ENCODE results near the gene CDH12. TPM values are rescaled to one million over a fixed set of nuclear protein-coding genes. Genes with fewer than 3 reads are reported as not detected.

CDH12 gene
- total RNA-seq, 1 experiment from 2014 or later, result 2.3 TPM

GRCh38 chr5:21826884-21827283, 1026.3 kb downstream of the CDH12 start:
- H3K4me3 Mint-ChIP-seq (ENCODE audit: low read depth, unreplicated experiment), result no peak overlapping the region
- CTCF ChIA-PET, result no interaction called here
- no peak overlapping the region for H3K27ac Mint-ChIP-seq (ENCODE audit: unreplicated experiment)
- no peak for DNase-seq
- no TSS peak for BruUV-seq (replicated peaks)
- H3K27me3 Mint-ChIP-seq (ENCODE audit: unreplicated experiment), result peaks cover 21% of the 10 kb centered on the region
- no peak for TF ChIP-seq CTCF (IDR thresholded peaks at IDR 0.05; ENCODE audit: unreplicated experiment)
- no peaks in the 10 kb centered on the region for H3K36me3 Mint-ChIP-seq (ENCODE audit: insufficient read depth, unreplicated experiment)
- H3K9me3 Mint-ChIP-seq (ENCODE audit: low read depth, unreplicated experiment), result peaks cover 2% of the 10 kb centered on the region
- intact Hi-C loops (cut with micrococcal nuclease; ENCODE audit: unreplicated experiment), result no loop called here
- H3K4me1 Mint-ChIP-seq (ENCODE audit: low read depth, unreplicated experiment), result no peaks in the 10 kb centered on the region

GRCh38 chr5:21823588-21823987, 1029.6 kb downstream of the CDH12 start:
- Mint-ChIP-seq H3K9me3 (ENCODE audit: low read depth, unreplicated experiment) (peaks cover 2% of the 10 kb centered on the region), H3K4me1 (ENCODE audit: low read depth, unreplicated experiment) (no peaks in the 10 kb centered on the region), H3K27ac (ENCODE audit: unreplicated experiment) (no peak overlapping the region), H3K4me3 (ENCODE audit: low read depth, unreplicated experiment) (no peak overlapping the region), H3K27me3 (ENCODE audit: unreplicated experiment) (peaks cover 21% of the 10 kb centered on the region), H3K36me3 (ENCODE audit: insufficient read depth, unreplicated experiment) (no peaks in the 10 kb centered on the region)
- DNase-seq, result no peak
- intact Hi-C loops (cut with micrococcal nuclease; ENCODE audit: unreplicated experiment), result loop anchor here (5.0 kb wide), 1 partner anchor 399 kb away; no protein-coding TSS in a partner anchor
- CTCF ChIA-PET, result no interaction called here
- TF ChIP-seq CTCF (IDR thresholded peaks at IDR 0.05; ENCODE audit: unreplicated experiment), result no peak
- no TSS peak for BruUV-seq (replicated peaks)

GRCh38 chr5:21823076-21823574, 1030.0 kb downstream of the CDH12 start:
- no peaks in the 10 kb centered on the region for H3K36me3 Mint-ChIP-seq (ENCODE audit: insufficient read depth, unreplicated experiment)
- CTCF ChIA-PET, result no interaction called here
- intact Hi-C loops (cut with micrococcal nuclease; ENCODE audit: unreplicated experiment), result loop anchor here (5.0 kb wide), 1 partner anchor 399 kb away; no protein-coding TSS in a partner anchor

GRCh38 chr5:21820527-21820926, 1032.6 kb downstream of the CDH12 start:
- TF ChIP-seq CTCF (IDR thresholded peaks at IDR 0.05; ENCODE audit: unreplicated experiment), result no peak
- DNase-seq, result no peak
- CTCF ChIA-PET, result no interaction called here
- intact Hi-C loops (cut with micrococcal nuclease; ENCODE audit: unreplicated experiment), result loop anchor here (5.0 kb wide), 1 partner anchor 402 kb away; no protein-coding TSS in a partner anchor
- Mint-ChIP-seq H3K4me3 (ENCODE audit: low read depth, unreplicated experiment) (no peak overlapping the region), H3K4me1 (ENCODE audit: low read depth, unreplicated experiment) (no peaks in the 10 kb centered on the region), H3K9me3 (ENCODE audit: low read depth, unreplicated experiment) (no peaks in the 10 kb centered on the region), H3K27me3 (ENCODE audit: unreplicated experiment) (peaks cover 15% of the 10 kb centered on the region), H3K36me3 (ENCODE audit: insufficient read depth, unreplicated experiment) (no peaks in the 10 kb centered on the region), H3K27ac (ENCODE audit: unreplicated experiment) (no peak overlapping the region)
- no TSS peak for BruUV-seq (replicated peaks)

More at GRCh38 chr5:21823076-21823574, 1030.0 kb downstream of the CDH12 start:
- no TSS peak for BruUV-seq (replicated peaks)
- no peak overlapping the region for H3K4me3 Mint-ChIP-seq (ENCODE audit: low read depth, unreplicated experiment)
- no peak for DNase-seq
- no peak for TF ChIP-seq CTCF (IDR thresholded peaks at IDR 0.05; ENCODE audit: unreplicated experiment)
- no peaks in the 10 kb centered on the region for H3K4me1 Mint-ChIP-seq (ENCODE audit: low read depth, unreplicated experiment)
- H3K27me3 Mint-ChIP-seq (ENCODE audit: unreplicated experiment), result peaks cover 21% of the 10 kb centered on the region
- no peaks in the 10 kb centered on the region for H3K9me3 Mint-ChIP-seq (ENCODE audit: low read depth, unreplicated experiment)
- no peak overlapping the region for H3K27ac Mint-ChIP-seq (ENCODE audit: unreplicated experiment)
